Left lung (tissue), 10 donors: ENCODE measurements around the gene XYLB. TPM values are rescaled to one million over a fixed set of nuclear protein-coding genes. Genes with fewer than 3 reads are reported as not detected.

Source experiments
- ATAC-seq: fragments of 200-7000 bp; cut with Tn5 transposase; one replicate; pipeline ENCODE4 v1.9.1; 2020; ENCODE audit warnings: moderate library complexity
- DNase-seq, 4 donors: peaks; one replicate each; pipeline ENCODE4 v3.0.0-alpha.2; 2013 to 2020
- H3K27ac ChIP-seq, 2 donors: fragments of 200-600 bp; sonication (generic) in 1 of 2; one replicate each; pipeline versions ENCODE4 v1.5.0 to v1.8.0; 2020 to 2021
- H3K27me3 ChIP-seq, 2 donors: fragments of 200-600 bp; sonication (generic) in 1 of 2; one replicate each; pipeline versions ENCODE4 v1.5.0 to v1.8.0; 2020 to 2021
- H3K36me3 ChIP-seq, 2 donors: fragments of 200-600 bp; sonication (generic) in 1 of 2; one replicate each; pipeline versions ENCODE4 v1.5.0 to v1.8.0; 2020 to 2021
- H3K4me1 ChIP-seq, 2 donors: fragments of 200-600 bp; one replicate each; pipeline ENCODE4 v1.8.0; 2021
- H3K4me3 ChIP-seq, 2 donors: fragments of 200-600 bp; sonication (generic) in 1 of 2; one replicate each; pipeline versions ENCODE4 v1.5.0 to v1.8.0; 2020 to 2021; ENCODE audit warnings: mild to moderate bottlenecking in 1 of 2
- H3K9me3 ChIP-seq, 2 donors: fragments of 200-600 bp; sonication (generic) in 1 of 2; one replicate each; pipeline versions ENCODE4 v1.5.0 to v1.8.0; 2020 to 2021
- intact Hi-C, 2 donors: fragments of 100-400 bp; cut with DNase I; formaldehyde crosslinking; loops; one replicate each; pipeline versions ENCODE4 v1.11.2 to v1.14.2; 2022
- polyA plus RNA-seq, 6 donors: library from polyadenylated mRNA; unstranded; fragments of 120-200 nt; gene quantifications; one replicate each; pipeline ENCODE4 v1.2.1, GENCODE V29; 2013; ENCODE audit not compliant: insufficient read length in 6 of 6
- total RNA-seq, 2 donors: library from RNA; stranded (reverse); fragmentation: NEBNext Ultra II Directional; extraction: Animal tissue kit (Norgen Biotek cat#: 25700); gene quantifications; one replicate each; pipeline ENCODE4 v1.2.1, GENCODE V29; 2021
- TF ChIP-seq, protein P1 (sequence below), 2 donors: fragments of 200-600 bp; sonication (generic) in 1 of 2; IDR thresholded peaks; one replicate each; pipeline versions ENCODE4 v1.5.0 to v1.8.0; 2021; ENCODE audit warnings: antibody characterized with exemption in 2 of 2
- donor health status: DM: no; HTN: yes; CAD: no.
- donor health status: DM: no; HTN: no; CAD: no.

Gene XYLB
- total and polyA plus RNA-seq, 8 donors: 5.1 to 8.7 (median 7.3) TPM

DNA sequence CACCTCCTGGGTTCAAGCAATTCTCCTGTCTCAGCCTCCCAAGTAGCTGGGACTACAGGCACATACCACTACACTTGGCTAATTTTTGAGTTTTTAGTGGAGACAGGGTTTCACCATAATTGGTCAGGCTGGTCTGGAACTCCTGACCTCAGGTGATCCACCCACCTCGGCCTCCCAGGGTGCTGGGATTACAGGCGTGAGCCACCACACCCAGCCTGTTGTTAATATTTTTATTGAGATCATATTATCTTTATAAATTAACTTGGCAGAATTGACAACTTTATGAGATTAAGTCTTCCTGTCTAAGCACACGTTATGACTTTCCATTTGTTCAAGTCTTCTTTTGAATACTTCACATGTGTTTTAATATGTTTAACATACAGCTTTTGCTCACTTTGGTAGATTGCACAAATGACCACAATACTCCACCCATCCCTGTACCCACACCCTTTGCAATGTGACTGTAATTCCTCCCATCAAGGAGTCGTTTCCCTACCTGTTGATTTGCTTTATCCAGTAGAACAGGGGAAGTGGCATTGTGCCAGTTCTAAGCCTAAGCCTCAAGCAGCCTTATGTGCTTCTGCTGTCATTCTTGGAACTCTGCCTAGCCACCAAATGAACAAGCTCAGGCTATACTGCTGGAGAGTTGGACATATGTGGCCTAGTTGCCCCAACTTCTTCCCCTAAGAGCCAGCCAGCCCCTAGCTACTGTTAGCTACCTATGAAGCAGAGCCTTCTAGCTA lies 8.2 kb downstream of the XYLB start:
- H3K4me1 ChIP-seq: no peaks in the 10 kb centered on the region
- DNase-seq (peak in 2 of 4 donors; percentile 10 to 44), ATAC-seq (peak; percentile 18)
- no peaks in the 10 kb centered on the region for H3K36me3 ChIP-seq
- intact Hi-C loops: no loop called here
- H3K27me3 ChIP-seq: no peaks in the 10 kb centered on the region
- no peaks in the 10 kb centered on the region for H3K9me3 ChIP-seq
- TF ChIP-seq, protein P1, sequence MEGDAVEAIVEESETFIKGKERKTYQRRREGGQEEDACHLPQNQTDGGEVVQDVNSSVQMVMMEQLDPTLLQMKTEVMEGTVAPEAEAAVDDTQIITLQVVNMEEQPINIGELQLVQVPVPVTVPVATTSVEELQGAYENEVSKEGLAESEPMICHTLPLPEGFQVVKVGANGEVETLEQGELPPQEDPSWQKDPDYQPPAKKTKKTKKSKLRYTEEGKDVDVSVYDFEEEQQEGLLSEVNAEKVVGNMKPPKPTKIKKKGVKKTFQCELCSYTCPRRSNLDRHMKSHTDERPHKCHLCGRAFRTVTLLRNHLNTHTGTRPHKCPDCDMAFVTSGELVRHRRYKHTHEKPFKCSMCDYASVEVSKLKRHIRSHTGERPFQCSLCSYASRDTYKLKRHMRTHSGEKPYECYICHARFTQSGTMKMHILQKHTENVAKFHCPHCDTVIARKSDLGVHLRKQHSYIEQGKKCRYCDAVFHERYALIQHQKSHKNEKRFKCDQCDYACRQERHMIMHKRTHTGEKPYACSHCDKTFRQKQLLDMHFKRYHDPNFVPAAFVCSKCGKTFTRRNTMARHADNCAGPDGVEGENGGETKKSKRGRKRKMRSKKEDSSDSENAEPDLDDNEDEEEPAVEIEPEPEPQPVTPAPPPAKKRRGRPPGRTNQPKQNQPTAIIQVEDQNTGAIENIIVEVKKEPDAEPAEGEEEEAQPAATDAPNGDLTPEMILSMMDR (IDR thresholded peaks at IDR 0.05): no peak
- H3K27ac ChIP-seq: no peak overlapping the region
- H3K4me3 ChIP-seq: no peak overlapping the region

DNA sequence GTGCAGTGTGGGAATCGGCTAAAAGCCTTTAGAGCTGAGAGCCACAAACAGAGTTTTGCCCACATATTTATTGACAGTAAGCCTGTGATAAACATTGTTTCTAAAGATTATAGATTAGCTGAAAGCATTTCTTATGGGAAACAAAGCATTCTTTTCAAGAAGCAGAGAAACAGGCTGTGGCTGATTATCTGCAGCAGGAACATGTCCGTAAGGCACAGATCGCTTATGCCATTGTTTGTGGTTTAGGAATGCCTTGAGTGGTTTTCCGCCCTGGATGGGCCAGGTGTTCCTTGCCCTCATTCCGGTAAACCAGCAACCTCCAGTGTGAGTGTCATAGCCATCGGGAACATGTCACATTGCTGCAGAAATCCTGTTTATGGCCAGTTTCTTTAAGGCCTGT lies 12.5 kb downstream of the XYLB start:
- Histone ChIP-seq H3K4me1 (no peaks in the 10 kb centered on the region), H3K36me3 (peaks cover 0 to 3% of the 10 kb centered on the region in 2 donors), H3K4me3 (no peak overlapping the region), H3K9me3 (no peaks in the 10 kb centered on the region), H3K27me3 (no peaks in the 10 kb centered on the region), H3K27ac (no peak overlapping the region)
- intact Hi-C loops: no loop called here
- TF ChIP-seq, protein P1 (IDR thresholded peaks at IDR 0.05): no peak
- ATAC-seq: no peak
- DNase-seq: no peak

DNA sequence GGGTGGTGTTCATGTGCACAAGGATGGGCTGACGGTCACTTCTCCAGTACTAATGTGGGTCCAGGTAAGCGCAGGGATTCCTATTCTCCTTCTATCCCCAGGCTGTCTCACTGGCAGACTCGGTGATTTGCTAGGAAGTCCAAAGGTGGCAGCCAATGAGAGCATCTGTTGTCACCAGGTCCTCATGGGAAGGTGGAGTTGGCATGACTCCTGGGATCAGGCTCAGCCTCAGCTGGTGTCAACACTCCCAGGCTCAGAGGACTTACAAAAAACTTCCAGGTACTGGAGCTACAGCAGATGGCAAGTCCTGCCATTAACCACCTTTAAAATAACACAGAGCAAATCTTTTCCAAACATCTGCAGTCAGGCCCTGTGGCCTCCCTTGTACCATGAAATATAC lies 13.8 kb downstream of the XYLB start:
- TF ChIP-seq, protein P1 (IDR thresholded peaks at IDR 0.05): no peak
- H3K27me3 ChIP-seq: no peaks in the 10 kb centered on the region
- intact Hi-C loops: no loop called here
- no peak overlapping the region for H3K4me3 ChIP-seq
- H3K27ac ChIP-seq: no peak overlapping the region
- H3K36me3 ChIP-seq: peaks cover 0 to 5% of the 10 kb centered on the region in 2 donors
- H3K9me3 ChIP-seq: no peaks in the 10 kb centered on the region
- DNase-seq: no peak
- no peaks in the 10 kb centered on the region for H3K4me1 ChIP-seq
- no peak for ATAC-seq

DNA sequence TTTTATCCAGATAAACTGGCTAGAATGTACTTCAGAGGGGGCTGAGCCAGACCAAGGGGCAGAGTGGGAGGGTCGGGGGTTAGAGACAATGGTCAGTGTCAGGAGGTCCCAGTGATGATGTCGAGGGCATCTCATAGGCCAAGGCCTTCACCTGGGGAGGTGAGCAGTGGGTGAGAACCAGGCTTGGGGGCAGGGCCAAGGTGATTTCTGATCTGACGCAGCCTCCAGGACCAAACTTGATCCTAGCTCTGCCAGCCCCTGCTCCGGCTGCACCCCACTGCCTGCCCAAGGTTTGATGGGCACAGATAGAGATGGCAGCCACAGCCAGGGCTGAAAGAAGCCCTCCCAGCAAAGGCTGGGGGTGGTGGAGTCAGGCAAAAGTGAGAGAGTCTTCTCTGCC lies 14.9 kb downstream of the XYLB start:
- Histone ChIP-seq H3K9me3 (no peaks in the 10 kb centered on the region), H3K36me3 (peaks cover 0 to 7% of the 10 kb centered on the region in 2 donors), H3K4me3 (no peak overlapping the region), H3K27ac (no peak overlapping the region), H3K27me3 (no peaks in the 10 kb centered on the region), H3K4me1 (no peaks in the 10 kb centered on the region)
- intact Hi-C loops: no loop called here
- TF ChIP-seq, protein P1 (IDR thresholded peaks at IDR 0.05): no peak
- DNase-seq: no peak
- ATAC-seq: no peak

DNA sequence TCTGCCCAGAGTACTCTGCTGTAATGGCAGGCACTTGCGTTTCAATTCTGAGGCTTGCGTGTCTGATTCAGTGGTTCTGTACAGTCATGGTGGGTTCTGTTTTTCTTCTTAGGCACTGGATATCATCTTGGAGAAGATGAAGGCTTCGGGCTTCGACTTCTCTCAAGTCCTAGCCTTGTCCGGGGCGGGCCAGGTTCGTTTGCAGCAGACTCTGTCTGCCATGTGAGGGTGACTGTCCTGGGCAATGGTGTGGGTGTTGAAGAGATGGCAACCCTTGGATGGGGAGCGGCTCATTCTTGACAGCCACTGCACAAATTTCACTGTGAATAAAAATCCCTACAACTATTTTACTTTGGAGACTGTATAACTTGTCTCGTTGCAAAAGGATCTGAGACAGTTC lies 16.2 kb downstream of the XYLB start:
- ATAC-seq: no peak
- H3K27ac ChIP-seq: no peak overlapping the region

More for the DNA sequence above, 16.2 kb downstream of the XYLB start:
- no peaks in the 10 kb centered on the region for H3K27me3 ChIP-seq
- H3K36me3 ChIP-seq: peaks cover 0 to 12% of the 10 kb centered on the region in 2 donors
- no peak for DNase-seq
- no peaks in the 10 kb centered on the region for H3K4me1 ChIP-seq
- TF ChIP-seq, protein P1 (IDR thresholded peaks at IDR 0.05): no peak
- intact Hi-C loops: no loop called here
- no peaks in the 10 kb centered on the region for H3K9me3 ChIP-seq
- no peak overlapping the region for H3K4me3 ChIP-seq
